Measurements from ENCODE around the gene TRPT1. TPM values are rescaled to one million over a fixed set of nuclear protein-coding genes. Genes with fewer than 3 reads are reported as not detected.

TRPT1 gene
- total and polyA plus RNA-seq, 9 of the 15 experiments (the other 6 are each of a cell fraction or from before 2014, with no cell fraction given), result 4.6 to 41.7 (median 23.1) TPM

DNA sequence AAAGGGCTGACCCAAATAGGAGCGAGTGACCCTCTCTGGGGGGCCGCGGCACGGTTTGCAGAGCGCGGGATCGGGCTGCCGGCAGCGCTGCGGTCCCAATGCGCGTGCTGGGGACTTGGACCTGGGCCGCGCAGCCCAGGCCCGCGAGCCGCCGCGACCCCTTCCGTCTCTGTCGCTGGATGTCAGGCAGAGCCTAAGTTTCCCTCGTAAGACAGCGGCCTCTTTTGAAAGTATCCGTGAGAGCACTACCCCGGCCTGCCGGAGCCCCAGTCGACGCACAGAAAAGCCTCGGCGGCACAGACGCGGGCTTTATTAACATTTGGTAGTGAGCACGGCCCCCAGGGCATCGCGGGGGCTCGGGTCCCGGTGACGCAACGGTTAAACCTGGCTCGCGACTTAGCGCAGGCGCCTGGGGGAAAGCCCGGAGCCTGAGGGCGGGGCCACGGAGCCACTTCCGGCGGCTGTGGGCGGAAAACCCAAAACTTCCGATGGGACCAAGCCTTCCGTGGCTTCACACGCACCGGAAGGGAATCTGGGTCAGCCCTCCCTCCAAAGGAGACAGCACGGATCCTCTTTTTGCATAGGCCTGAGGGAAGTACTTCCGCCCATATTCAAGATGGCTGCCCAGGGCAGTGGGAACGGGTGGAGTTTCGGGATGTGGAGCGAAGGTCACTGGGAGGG, 43.7 kb upstream of the TRPT1 start (continued):
- peak; percentile 100 for TF ChIP-seq ELF1 (tag; IDR thresholded peaks at IDR 0.05)
- no peak; a peak in 2 of 4 replicates for TF ChIP-seq SIN3A (IDR thresholded peaks at IDR 0.05; ENCODE audit: borderline replicate concordance in 2 of 2, control insufficient read depth in 1 of 2, low read depth in 2 of 2, low read length in 2 of 2)
- TF ChIP-seq, protein P1, sequence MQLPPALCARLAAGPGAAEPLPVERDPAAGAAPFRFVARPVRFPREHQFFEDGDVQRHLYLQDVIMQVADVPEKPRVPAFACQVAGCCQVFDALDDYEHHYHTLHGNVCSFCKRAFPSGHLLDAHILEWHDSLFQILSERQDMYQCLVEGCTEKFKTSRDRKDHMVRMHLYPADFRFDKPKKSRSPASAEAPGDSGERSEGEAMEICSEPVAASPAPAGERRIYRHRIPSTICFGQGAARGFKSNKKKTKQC (CRISPR knock-in tag; IDR thresholded peaks at IDR 0.05), result peak; percentile 66; the same call in 1 of the 2 replicates
- no peak for TF ChIP-seq HDAC1 (IDR thresholded peaks at IDR 0.05)
- TF ChIP-seq PTBP1 (IDR thresholded peaks at IDR 0.05; ENCODE audit: low read depth, low read length), result no peak
- TF ChIP-seq GATAD2A (IDR thresholded peaks at IDR 0.05), result no peak
- TF ChIP-seq BCL6 (CRISPR knock-in tag; IDR thresholded peaks at IDR 0.05), result no peak
- TF ChIP-seq HNRNPK (IDR thresholded peaks at IDR 0.05; ENCODE audit: low read depth, low read length, poor library complexity, severe bottlenecking), result no peak
- TF ChIP-seq MAFK (IDR thresholded peaks at IDR 0.05; ENCODE audit: low read length), result peak; percentile 48
- TF ChIP-seq REST (IDR thresholded peaks at IDR 0.05; ENCODE audit: borderline replicate concordance), result no peak
- TF ChIP-seq REST (CRISPR knock-in tag; IDR thresholded peaks at IDR 0.05; ENCODE audit: low read depth), result no peak
- TF ChIP-seq SFPQ (IDR thresholded peaks at IDR 0.05; ENCODE audit: low read depth, low read length), result no peak
- TF ChIP-seq RBM17 (IDR thresholded peaks at IDR 0.05; ENCODE audit: borderline replicate concordance, low read depth, low read length), result no peak
- TF ChIP-seq, protein P2, sequence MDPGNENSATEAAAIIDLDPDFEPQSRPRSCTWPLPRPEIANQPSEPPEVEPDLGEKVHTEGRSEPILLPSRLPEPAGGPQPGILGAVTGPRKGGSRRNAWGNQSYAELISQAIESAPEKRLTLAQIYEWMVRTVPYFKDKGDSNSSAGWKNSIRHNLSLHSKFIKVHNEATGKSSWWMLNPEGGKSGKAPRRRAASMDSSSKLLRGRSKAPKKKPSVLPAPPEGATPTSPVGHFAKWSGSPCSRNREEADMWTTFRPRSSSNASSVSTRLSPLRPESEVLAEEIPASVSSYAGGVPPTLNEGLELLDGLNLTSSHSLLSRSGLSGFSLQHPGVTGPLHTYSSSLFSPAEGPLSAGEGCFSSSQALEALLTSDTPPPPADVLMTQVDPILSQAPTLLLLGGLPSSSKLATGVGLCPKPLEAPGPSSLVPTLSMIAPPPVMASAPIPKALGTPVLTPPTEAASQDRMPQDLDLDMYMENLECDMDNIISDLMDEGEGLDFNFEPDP (CRISPR knock-in tag; IDR thresholded peaks at IDR 0.05), result no peak; the same call in 1 of the 2 replicates
- no peak for TF ChIP-seq PHB2 (IDR thresholded peaks at IDR 0.05; ENCODE audit: low read depth)
- TF ChIP-seq TEAD2 (tag; IDR thresholded peaks at IDR 0.05), result no peak
